MV-4-11 (cell line): ENCODE measurements around the gene EGFL7.

ENCODE experiments used
- DNase-seq: peaks from one replicate; lab custom pipeline; 2025; lab: John Stamatoyannopoulos, UW

EGFL7 gene

GRCh38 chr9:136644343-136644592 lies 18.4 kb upstream of the EGFL7 start:
- no peak for DNase-seq

- peak; percentile 69 for DNase-seq
Observed at GRCh38 chr9:136644593-136645351, 17.9 kb upstream of the EGFL7 start.

- DNase-seq = no peak
Observed at GRCh38 chr9:136645352-136645902, 17.3 kb upstream of the EGFL7 start.

DNA sequence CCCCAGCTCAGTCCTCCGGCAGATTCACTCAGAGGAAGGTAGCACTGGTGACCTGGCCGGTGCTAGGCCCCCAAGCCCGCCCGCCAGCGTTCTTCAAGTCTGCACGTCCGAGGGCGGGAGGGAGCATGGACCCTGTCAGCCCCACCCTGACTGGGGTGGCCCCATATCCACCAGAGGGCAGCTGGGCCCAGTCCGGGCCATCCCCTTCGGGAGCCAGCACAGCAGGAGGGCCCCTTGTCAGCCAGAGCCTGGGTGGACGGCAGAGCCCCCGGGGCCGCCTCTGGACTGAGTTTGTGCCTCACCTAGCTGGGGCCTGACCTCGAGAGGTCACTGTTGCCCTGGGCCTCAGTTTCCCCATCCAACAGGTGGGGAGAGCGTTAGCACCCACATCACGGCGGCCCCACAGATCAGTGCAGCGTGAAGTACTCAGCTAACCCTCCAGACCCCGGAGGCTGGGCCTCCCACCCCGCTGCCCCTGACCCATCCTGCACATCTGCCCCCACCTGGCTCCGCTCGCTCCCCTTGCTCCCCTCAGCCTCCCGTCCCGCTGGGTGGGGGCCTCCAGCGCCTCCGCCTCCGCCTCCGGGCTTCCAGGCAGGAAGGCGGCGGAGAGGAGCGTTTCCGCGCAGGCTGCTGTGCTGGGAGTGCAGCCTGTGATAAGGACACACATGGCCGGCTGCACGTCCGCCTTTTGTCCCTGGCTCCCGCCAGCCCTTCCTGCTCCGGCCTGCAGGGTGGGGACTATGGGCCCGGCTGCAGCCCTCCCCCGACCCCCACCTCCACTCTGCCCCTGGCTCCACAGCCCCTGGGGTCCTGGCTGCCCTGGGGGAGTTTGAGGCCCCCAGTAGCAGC lies 16.6 kb upstream of the EGFL7 start:
- DNase-seq = no peak

DNA sequence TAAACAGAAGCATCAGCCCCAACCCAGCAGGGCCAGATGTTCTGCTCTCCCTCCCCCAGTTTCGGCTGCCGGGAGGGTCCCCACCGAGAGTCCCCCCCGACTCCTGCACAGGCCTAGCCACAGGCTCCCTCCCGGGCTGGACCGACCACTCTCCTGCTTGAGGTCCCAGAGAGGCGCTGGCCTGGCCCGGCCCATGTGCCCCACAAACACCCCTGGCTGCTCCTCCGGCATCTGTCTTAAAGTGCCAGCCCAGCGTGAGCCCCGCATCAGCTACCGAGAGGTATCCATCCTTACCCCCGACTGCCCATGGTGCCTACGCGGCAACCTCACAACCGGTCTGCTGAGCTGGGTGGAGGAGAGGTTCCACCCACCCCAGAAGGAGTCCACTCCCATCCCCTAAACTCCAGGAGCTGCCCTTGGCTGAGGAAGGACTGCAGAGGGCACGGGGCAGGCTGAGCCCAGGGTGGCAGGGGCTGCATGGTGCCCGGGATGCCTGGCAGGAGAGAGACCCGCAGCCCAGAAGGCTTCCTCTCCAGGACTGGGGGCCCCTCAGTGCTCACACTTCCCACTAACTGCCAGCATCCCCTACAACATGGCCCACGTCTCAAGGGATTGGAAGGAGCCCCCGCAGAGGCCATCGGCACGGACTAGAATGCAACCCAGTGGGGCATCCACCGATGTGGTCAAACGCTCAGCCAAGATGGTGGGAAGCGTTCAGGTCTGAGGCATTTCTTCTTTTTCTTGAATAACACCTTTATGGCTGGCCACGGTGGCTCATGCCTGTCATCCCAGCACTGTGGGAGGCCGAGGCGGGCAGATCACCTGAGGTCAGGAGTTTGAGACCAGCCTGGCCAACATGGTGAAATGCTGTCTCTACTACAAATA lies 15.6 kb upstream of the EGFL7 start:
- no peak for DNase-seq

- DNase-seq = peak; percentile 52
Observed at GRCh38 chr9:136648751-136649150, 14.0 kb upstream of the EGFL7 start.

DNA sequence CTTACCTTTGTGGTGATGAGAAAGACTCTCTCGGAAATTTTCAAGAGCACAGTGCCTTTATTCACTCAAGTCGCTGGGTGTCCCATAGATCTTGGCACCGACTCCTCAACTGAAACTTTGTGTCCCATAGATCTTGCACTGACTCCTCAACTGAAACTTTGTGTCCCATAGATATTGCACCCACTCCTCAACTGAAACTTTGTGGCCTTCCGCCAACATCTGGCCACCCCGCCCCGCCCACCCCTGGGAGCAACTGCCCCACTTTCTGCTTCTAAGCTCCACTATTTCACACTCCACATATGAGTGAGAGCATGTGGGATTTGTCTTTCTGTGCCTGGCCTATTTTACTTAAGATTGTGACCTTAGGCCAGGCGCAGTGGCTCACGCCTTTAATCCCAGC lies 12.7 kb upstream of the EGFL7 start:
- no peak for DNase-seq

DNA sequence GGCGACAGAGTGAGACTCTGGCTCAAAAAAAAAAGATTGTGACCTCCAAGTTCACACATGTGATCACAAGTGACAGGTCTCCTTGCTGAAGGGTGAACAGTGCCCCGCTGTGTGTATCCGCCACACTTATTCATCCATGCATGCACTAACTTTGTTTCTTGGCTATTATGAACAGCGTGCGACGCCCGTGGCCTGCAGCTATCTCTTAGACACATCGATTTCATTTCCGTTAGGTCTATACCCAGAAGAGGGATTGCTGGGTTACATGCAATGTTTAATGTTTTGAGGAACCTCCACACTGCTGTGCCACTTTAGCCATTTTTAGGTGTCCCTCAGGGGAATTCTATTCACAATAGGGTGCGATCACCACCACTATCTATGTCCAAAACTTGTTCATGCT lies 12.1 kb upstream of the EGFL7 start:
- DNase-seq = peak; percentile 41

DNA sequence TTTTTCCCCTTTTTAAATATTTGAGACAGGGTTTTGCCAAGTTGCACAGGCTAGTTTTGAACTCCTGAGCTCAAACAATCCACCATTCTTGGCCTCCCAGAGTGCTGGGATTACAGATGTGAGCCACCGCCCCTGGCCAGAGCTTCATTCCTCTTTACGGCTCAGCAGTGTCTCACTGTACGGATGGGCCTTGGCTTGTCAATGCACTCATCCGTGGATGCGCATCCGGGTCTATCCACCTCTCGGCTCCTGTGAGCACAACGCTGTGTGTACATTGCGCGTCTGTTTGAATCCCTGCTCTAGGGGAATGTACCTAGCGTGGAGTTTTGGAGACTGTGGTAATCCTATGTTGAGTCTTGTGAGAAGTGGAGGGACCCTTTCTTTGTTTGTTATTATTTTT lies 10.9 kb upstream of the EGFL7 start:
- no peak for DNase-seq

GRCh38 chr9:136653323-136654079 lies 9.2 kb upstream of the EGFL7 start:
- DNase-seq = no peak

GRCh38 chr9:136654820-136655535 lies 7.7 kb upstream of the EGFL7 start:
- DNase-seq = no peak

- peak; percentile 26 for DNase-seq
Observed at GRCh38 chr9:136655536-136656182, 7.1 kb upstream of the EGFL7 start.

DNA sequence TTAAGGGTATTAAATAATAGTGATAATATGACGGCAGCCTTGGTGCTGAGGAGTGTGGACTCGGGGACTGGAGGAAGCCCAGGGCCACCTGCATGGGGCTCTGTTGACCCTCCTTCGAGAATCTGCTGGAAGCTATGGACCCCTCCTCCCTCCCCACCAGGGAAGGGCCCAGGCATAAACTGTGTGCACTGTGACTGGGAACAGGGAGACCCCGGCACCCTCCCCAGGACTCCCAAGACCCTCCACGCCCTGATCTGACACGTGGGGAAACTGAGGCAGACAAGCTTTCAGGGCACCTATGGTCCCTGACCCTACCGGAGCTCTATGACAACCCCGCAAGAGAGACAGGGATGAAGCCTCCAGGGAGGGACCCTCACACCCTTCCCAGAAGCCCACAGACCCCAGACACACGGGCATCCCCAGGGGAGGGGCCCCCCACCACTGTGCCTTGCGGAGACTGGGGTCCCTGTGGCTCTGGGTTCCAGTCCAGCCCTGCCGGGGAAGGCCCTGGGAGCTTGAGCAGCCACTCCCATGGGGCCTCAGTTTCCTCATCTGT lies 6.5 kb upstream of the EGFL7 start:
- no peak for DNase-seq

DNA sequence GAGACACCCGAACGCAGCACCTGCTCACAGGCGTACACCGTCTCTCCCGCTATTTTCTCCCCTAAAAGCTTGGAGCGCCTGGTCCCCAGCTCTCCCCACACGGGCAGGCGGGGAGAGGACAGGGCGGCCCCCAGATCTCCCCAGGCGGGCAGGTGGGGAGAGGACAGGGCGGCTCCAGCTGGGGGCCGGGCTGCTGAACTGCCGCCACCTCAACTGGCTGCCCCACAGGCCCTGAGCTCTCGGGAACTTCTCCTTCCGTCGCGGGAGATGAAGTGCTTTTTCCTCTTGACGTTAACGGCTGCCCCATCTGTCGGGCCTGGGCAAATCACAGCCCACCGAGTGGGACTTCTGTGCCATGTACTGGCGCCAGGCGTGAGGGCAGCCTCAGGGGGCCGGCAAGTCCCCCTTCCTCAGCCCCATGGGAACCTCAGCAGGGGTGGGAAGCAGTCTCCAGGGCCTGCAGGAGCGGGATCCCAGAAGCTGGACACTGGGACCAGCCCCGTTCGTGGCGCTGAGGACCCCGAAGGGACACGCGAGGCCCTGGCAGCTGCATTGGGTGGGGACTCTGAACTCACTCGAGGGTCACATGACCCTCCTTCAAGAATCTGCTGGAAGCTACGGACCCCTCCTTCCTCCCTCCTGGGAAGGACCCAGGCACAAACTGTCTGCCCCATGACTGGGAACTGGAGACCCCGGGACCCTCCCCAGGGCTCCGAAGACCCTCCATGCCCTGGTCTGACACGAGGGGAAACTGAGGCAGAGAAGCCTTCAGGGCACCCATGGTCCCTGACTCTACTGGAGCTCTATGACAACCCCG lies 5.7 kb upstream of the EGFL7 start:
- DNase-seq = peak; percentile 53

- no peak for DNase-seq
Observed at GRCh38 chr9:136657974-136658848, 4.5 kb upstream of the EGFL7 start.

- no peak for DNase-seq
Observed at GRCh38 chr9:136658849-136659535, 3.7 kb upstream of the EGFL7 start.
